T-helper 1 cell treated with Interleukin-12 subunit alpha and Interleukin-12 subunit beta and Interleukin-4 antibody, amounts not matched to agents 30 μg/mL and 1 μg/mL, for 36 hours (primary cell): ENCODE data around the gene PCBD2.

Experiments
- H3K27ac Mint-ChIP-seq: one replicate; pipeline ENCODE4 v1.8.0; 2021; ENCODE audit warnings: mild to moderate bottlenecking, mixed read lengths
- H3K27me3 Mint-ChIP-seq: one replicate; pipeline ENCODE4 v1.8.0; 2021; ENCODE audit warnings: low read depth, mixed read lengths
- H3K36me3 Mint-ChIP-seq: one replicate; pipeline ENCODE4 v1.8.0; 2021; ENCODE audit warnings: low read depth, mixed read lengths
- H3K4me1 Mint-ChIP-seq: one replicate; pipeline ENCODE4 v1.8.0; 2021; ENCODE audit warnings: low read depth, mixed read lengths
- H3K4me3 Mint-ChIP-seq: one replicate; pipeline ENCODE4 v1.8.0; 2021; ENCODE audit warnings: mild to moderate bottlenecking, moderate library complexity, mixed read lengths
- H3K9me3 Mint-ChIP-seq: one replicate; pipeline ENCODE4 v1.8.0; 2021; ENCODE audit warnings: mixed read lengths

PCBD2 gene

DNA sequence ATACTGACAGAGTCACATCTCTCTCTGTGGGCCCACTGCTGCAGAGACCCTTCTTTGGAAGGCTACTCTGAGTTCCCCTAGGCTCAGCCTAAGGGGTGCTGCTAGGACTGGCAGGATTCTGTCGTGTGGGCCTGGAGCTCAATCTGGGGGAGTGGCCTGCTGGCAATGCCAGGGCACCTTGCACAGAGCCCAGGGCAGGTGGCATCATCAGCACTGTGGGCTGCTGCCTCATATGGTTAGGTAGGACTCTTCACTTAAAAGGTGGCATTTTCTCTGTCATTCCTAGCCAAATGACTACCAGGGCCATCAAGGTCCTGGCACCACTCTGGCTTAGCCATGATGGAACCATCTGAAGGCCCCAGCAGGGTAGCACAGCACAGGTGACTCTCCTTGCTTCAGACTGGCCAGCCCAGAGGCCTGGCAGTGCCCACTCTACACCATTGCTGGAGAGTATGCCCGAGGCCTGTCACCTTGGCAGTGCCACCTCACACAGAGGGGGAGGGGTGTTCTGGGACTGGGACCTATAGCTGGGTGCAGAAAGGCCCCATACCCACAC is 107.2 kb downstream of the PCBD2 start:
- Mint-ChIP-seq H3K27me3 (no peaks in the 10 kb centered on the region), H3K36me3 (no peaks in the 10 kb centered on the region), H3K4me3 (no peak overlapping the region), H3K4me1 (no peaks in the 10 kb centered on the region), H3K9me3 (no peaks in the 10 kb centered on the region), H3K27ac (no peak overlapping the region)
